K562 (cell line): ENCODE measurements around the gene CERS1. TPM values are rescaled to one million over a fixed set of nuclear protein-coding genes. Genes with fewer than 3 reads are reported as not detected.

ENCODE experiments used
- CLOCK ChIP-seq: fragments of 250-450 bp; sonication (Bioruptor Pico); IDR thresholded peaks from 2 replicates; pipeline ENCODE4 v1.4.0; 2020; ENCODE audit warnings: mild to moderate bottlenecking, moderate library complexity, borderline replicate concordance
- CUX1 ChIP-seq: fragments of 200-800 bp; sonication (Bioruptor generic); IDR thresholded peaks from 2 replicates; pipeline ENCODE4 v1.6.1; 2016; ENCODE audit warnings: missing genetic modification characterization, missing compliant biosample characterization
- ESRRB ChIP-seq: fragments of 250-450 bp; sonication (Bioruptor Pico); IDR thresholded peaks from 2 replicates; pipeline ENCODE4 v1.5.0; 2020; ENCODE audit warnings: mild to moderate bottlenecking, moderate library complexity, borderline replicate concordance
- GTF2E2 ChIP-seq: fragments of 200-800 bp; sonication (Bioruptor generic); IDR thresholded peaks from 2 replicates; pipeline ENCODE4 v1.6.1; 2016; ENCODE audit warnings: missing genetic modification characterization, missing compliant biosample characterization
- MNT ChIP-seq, 2 experiments: fragments of 450-650 bp; conservative IDR thresholded peaks; 2 replicates each; pipeline ENCODE4 v1.6.1; 2017; ENCODE audit warnings: mild to moderate bottlenecking in 2 of 2, moderate library complexity in 2 of 2
- RFX5 ChIP-seq: IDR thresholded peaks from 2 replicates; pipeline ENCODE4 v1.6.1; 2011; ENCODE audit warnings: low read depth, mild to moderate bottlenecking, improper control_type of control experiment, low read length
- TBL1XR1 ChIP-seq, 2 experiments: IDR thresholded peaks; 2 replicates each; pipeline ENCODE4 v1.6.1; 2012; ENCODE audit warnings: improper control_type of control experiment in 2 of 2, low read length in 2 of 2, mild to moderate bottlenecking in 1 of 2
- ZNF780A ChIP-seq: fragments of 250-450 bp; sonication (Bioruptor Pico); IDR thresholded peaks from 2 replicates; pipeline ENCODE4 v1.5.0; 2021; ENCODE audit warnings: mild to moderate bottlenecking
- polyA plus RNA-seq, 8 experiments: library from polyadenylated mRNA; depleted of rRNA in 4 of 8; stranded (reverse) in 5 of 8; unstranded in 3 of 8; fragments of >200 nt; fragmentation: Nextera tagmentation in 2 of 8; fragmentation: Illumina TruSeq in 1 of 8; extraction: Ambion mirVana in 2 of 8; extraction: Trizol in 1 of 8; gene quantifications; 2 replicates each; pipeline versions ENCODE4 v1.2.1 to v1.2.3, GENCODE V29; 2011 to 2014; ENCODE audit warnings: inconsistent platforms in 1 of 8, missing spikeins in 1 of 8
- total RNA-seq, 7 experiments: library from RNA; depleted of rRNA in 6 of 7; stranded (reverse); fragments of >200 nt in 6 of 7; fragmentation: Illumina TruSeq in 2 of 7; extraction: Trizol in 2 of 7; gene quantifications; 2 replicates each; pipeline versions ENCODE4 v1.2.1 to v1.2.3, GENCODE V29; 2011 to 2021; ENCODE audit warnings: low replicate concordance in 1 of 7
- TF ChIP-seq, protein P1 (sequence below): fragments of 250-450 bp; sonication (Bioruptor Pico); IDR thresholded peaks from 2 replicates; pipeline ENCODE4 v1.4.0; 2020; ENCODE audit warnings: borderline replicate concordance
- TF ChIP-seq, protein P2 (sequence below): sonication (generic); formaldehyde crosslinking; IDR thresholded peaks from 2 replicates; pipeline ENCODE4 v1.8.1; 2023; ENCODE audit warnings: missing genetic modification reagents, mild to moderate bottlenecking, borderline replicate concordance

The CERS1 gene
- total and polyA plus RNA-seq, 9 of the 15 experiments (the other 6 are each of a cell fraction or from before 2014, with no cell fraction given), result 0.33 to 1.5 (median 0.86) TPM; not detected in 2

- no peak for TF ChIP-seq MNT (conservative IDR thresholded peaks at IDR 0.05)
- no peak for TF ChIP-seq TBL1XR1 (IDR thresholded peaks at IDR 0.05; ENCODE audit: low read length in 2 of 2)
- no peak for TF ChIP-seq ESRRB (CRISPR knock-in tag)
- TF ChIP-seq, protein P1, sequence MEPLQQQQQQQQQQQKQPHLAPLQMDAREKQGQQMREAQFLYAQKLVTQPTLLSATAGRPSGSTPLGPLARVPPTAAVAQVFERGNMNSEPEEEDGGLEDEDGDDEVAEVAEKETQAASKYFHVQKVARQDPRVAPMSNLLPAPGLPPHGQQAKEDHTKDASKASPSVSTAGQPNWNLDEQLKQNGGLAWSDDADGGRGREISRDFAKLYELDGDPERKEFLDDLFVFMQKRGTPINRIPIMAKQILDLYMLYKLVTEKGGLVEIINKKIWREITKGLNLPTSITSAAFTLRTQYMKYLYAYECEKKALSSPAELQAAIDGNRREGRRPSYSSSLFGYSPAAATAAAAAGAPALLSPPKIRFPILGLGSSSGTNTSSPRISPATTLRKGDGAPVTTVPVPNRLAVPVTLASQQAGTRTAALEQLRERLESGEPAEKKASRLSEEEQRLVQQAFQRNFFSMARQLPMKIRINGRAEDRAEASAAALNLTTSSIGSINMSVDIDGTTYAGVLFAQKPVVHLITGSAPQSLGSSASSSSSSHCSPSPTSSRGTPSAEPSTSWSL (CRISPR knock-in tag), result no peak
- TF ChIP-seq ZNF780A, result no peak
- no peak for TF ChIP-seq CUX1
- TF ChIP-seq, protein P2, sequence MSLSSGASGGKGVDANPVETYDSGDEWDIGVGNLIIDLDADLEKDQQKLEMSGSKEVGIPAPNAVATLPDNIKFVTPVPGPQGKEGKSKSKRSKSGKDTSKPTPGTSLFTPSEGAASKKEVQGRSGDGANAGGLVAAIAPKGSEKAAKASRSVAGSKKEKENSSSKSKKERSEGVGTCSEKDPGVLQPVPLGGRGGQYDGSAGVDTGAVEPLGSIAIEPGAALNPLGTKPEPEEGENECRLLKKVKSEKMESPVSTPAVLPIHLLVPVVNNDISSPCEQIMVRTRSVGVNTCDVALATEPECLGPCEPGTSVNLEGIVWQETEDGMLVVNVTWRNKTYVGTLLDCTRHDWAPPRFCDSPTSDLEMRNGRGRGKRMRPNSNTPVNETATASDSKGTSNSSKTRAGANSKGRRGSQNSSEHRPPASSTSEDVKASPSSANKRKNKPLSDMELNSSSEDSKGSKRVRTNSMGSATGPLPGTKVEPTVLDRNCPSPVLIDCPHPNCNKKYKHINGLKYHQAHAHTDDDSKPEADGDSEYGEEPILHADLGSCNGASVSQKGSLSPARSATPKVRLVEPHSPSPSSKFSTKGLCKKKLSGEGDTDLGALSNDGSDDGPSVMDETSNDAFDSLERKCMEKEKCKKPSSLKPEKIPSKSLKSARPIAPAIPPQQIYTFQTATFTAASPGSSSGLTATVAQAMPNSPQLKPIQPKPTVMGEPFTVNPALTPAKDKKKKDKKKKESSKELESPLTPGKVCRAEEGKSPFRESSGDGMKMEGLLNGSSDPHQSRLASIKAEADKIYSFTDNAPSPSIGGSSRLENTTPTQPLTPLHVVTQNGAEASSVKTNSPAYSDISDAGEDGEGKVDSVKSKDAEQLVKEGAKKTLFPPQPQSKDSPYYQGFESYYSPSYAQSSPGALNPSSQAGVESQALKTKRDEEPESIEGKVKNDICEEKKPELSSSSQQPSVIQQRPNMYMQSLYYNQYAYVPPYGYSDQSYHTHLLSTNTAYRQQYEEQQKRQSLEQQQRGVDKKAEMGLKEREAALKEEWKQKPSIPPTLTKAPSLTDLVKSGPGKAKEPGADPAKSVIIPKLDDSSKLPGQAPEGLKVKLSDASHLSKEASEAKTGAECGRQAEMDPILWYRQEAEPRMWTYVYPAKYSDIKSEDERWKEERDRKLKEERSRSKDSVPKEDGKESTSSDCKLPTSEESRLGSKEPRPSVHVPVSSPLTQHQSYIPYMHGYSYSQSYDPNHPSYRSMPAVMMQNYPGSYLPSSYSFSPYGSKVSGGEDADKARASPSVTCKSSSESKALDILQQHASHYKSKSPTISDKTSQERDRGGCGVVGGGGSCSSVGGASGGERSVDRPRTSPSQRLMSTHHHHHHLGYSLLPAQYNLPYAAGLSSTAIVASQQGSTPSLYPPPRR (CRISPR knock-in tag), result no peak
- no peak for TF ChIP-seq RFX5
- no peak for TF ChIP-seq CLOCK (CRISPR knock-in tag)
- TF ChIP-seq GTF2E2, result no peak
Measured at GRCh38 chr19:18849838-18850400, 46.0 kb downstream of the CERS1 start (continued).
